IMR-90 (cell line): ENCODE results near the gene TYRP1. TPM values are rescaled to one million over a fixed set of nuclear protein-coding genes. Genes with fewer than 3 reads are reported as not detected.

Source experiments
- ATAC-seq: fragments of 200-7000 bp; cut with Tn5 transposase; 2 replicates; pipeline ENCODE4 v1.9.1; 2020; ENCODE audit warnings: low read depth, mild to moderate bottlenecking, moderate library complexity
- BruUV-seq: library from RNA; stranded (reverse); fragments of 400-500 nt; replicated peaks from 2 replicates; lab custom pipeline; 2021; lab: Mats Ljungman, UMichigan
- CTCF ChIA-PET: fragments of 300-600 bp; formaldehyde crosslinking; extraction: SDS; loops from one replicate; lab custom pipeline; 2021; ENCODE audit warnings: antibody characterized with exemption; lab: Yijun Ruan, JAX
- POLR2A ChIA-PET: fragments of 300-600 bp; sonication (Branson Sonifier 250); formaldehyde crosslinking; loops from one replicate; lab custom pipeline; 2022; ENCODE audit warnings: antibody characterized with exemption; ENCODE audit not compliant: unreplicated experiment; lab: Charles Lee
- DNase-seq: peaks from one replicate; pipeline ENCODE4 v3.0.0; 2013
- H2AFZ ChIP-seq: replicated peaks from 2 replicates; pipeline ENCODE3; 2013; ENCODE audit warnings: low read length, mild to moderate bottlenecking; ENCODE audit not compliant: poor library complexity
- H2AK5ac ChIP-seq: 2 replicates; pipeline ENCODE4 v1.6.1; 2013; ENCODE audit warnings: low read depth, low read length, inconsistent platforms
- H2AK9ac ChIP-seq: replicated peaks from 2 replicates; pipeline ENCODE3; 2013; ENCODE audit warnings: mild to moderate bottlenecking, low read depth, low read length, moderate library complexity; ENCODE audit not compliant: poor library complexity
- H2BK120ac ChIP-seq: 2 replicates; pipeline ENCODE4 v1.6.1; 2013; ENCODE audit warnings: low read depth, low read length, inconsistent platforms
- H2BK15ac ChIP-seq: 3 replicates; pipeline ENCODE4 v1.6.1; 2013; ENCODE audit warnings: low read depth, low read length, inconsistent platforms
- H2BK20ac ChIP-seq: 2 replicates; pipeline ENCODE4 v1.6.1; 2013; ENCODE audit warnings: low read depth, mild to moderate bottlenecking, inconsistent platforms, low read length, moderate library complexity
- H2BK5ac ChIP-seq: 2 replicates; pipeline ENCODE4 v1.6.1; 2013; ENCODE audit warnings: mild to moderate bottlenecking, low read depth, low read length, inconsistent platforms; ENCODE audit not compliant: poor library complexity, severe bottlenecking
- H3K14ac ChIP-seq: replicated peaks from 2 replicates; pipeline ENCODE4 v1.6.1; 2013; ENCODE audit warnings: low read depth, low read length, inconsistent platforms
- H3K18ac ChIP-seq: 2 replicates; pipeline ENCODE4 v1.6.1; 2013; ENCODE audit warnings: low read depth, low read length, control low read depth
- H3K23ac ChIP-seq: 2 replicates; pipeline ENCODE4 v1.6.1; 2013; ENCODE audit warnings: low read depth, low read length, inconsistent platforms
- H3K27ac ChIP-seq: 2 replicates; pipeline ENCODE4 v1.5.1; 2013; ENCODE audit warnings: mild to moderate bottlenecking, control low read depth, low read length; ENCODE audit not compliant: insufficient read depth
- H3K27me3 ChIP-seq: 2 replicates; pipeline ENCODE4 v1.6.1; 2013; ENCODE audit warnings: low read length; ENCODE audit not compliant: control insufficient read depth, insufficient read depth
- H3K36me3 ChIP-seq: 2 replicates; pipeline ENCODE4 v1.6.1; 2013; ENCODE audit warnings: low read length, mixed read lengths; ENCODE audit not compliant: control insufficient read depth, insufficient read depth
- H3K4ac ChIP-seq: 2 replicates; pipeline ENCODE4 v1.6.1; 2013; ENCODE audit warnings: low read depth, low read length, inconsistent platforms
- H3K4me1 ChIP-seq: 2 replicates; pipeline ENCODE4 v1.6.1; 2013; ENCODE audit warnings: low read length, mixed read lengths; ENCODE audit not compliant: control insufficient read depth, insufficient read depth
- H3K4me2 ChIP-seq: 2 replicates; pipeline ENCODE4 v1.6.1; 2013; ENCODE audit warnings: low read depth, mild to moderate bottlenecking, control low read depth, low read length, moderate library complexity
- H3K4me3 ChIP-seq: 2 replicates; pipeline ENCODE4 v1.5.1; 2013; ENCODE audit warnings: low read depth, mild to moderate bottlenecking, control low read depth, low read length, moderate library complexity; ENCODE audit not compliant: insufficient read depth
- H3K56ac ChIP-seq: 2 replicates; pipeline ENCODE4 v1.6.1; 2013; ENCODE audit warnings: low read length, inconsistent platforms; ENCODE audit not compliant: insufficient read depth; ENCODE audit errors: extremely low read depth
- H3K79me1 ChIP-seq, 2 experiments: 2 replicates each; pipeline ENCODE4 v1.6.1; 2013; ENCODE audit warnings: low read length in 2 of 2, inconsistent platforms in 1 of 2, low read depth in 1 of 2
- H3K9ac ChIP-seq: 2 replicates; pipeline ENCODE4 v1.6.1; 2013; ENCODE audit warnings: low read depth, low read length, control low read depth
- H3K9me1 ChIP-seq: 2 replicates; pipeline ENCODE4 v1.6.1; 2013; ENCODE audit warnings: low read length, inconsistent platforms; ENCODE audit not compliant: insufficient read depth
- H3K9me3 ChIP-seq: 2 replicates; pipeline ENCODE4 v1.6.1; 2013; ENCODE audit warnings: low read length; ENCODE audit not compliant: control insufficient read depth, insufficient read depth
- H4K20me1 ChIP-seq: 2 replicates; pipeline ENCODE4 v1.6.1; 2013; ENCODE audit warnings: low read length, inconsistent platforms; ENCODE audit not compliant: insufficient read depth
- H4K5ac ChIP-seq: 2 replicates; pipeline ENCODE4 v1.6.1; 2013; ENCODE audit warnings: mild to moderate bottlenecking, low read depth, low read length, control low read depth
- H4K8ac ChIP-seq, 2 experiments: 2 replicates each; pipeline ENCODE4 v1.6.1; 2013; ENCODE audit warnings: low read depth in 2 of 2, low read length in 2 of 2, control low read depth in 1 of 2, inconsistent platforms in 1 of 2
- H4K91ac ChIP-seq: 2 replicates; pipeline ENCODE4 v1.6.1; 2013; ENCODE audit warnings: low read depth, low read length, inconsistent platforms; ENCODE audit not compliant: insufficient read depth
- BHLHE40 ChIP-seq: fragments of 150-350 bp; IDR thresholded peaks from 2 replicates; pipeline ENCODE4 v1.6.1; 2016; ENCODE audit warnings: mild to moderate bottlenecking, low read depth, low read length
- CEBPB ChIP-seq: IDR thresholded peaks from 2 replicates; pipeline ENCODE4 v1.6.1; 2012; ENCODE audit warnings: low read depth, low read length, improper control_type of control experiment
- CHD1 ChIP-seq: IDR thresholded peaks from 2 replicates; pipeline ENCODE4 v1.6.1; 2012; ENCODE audit warnings: low read depth, low read length, improper control_type of control experiment
- CTCF ChIP-seq: conservative IDR thresholded peaks from 2 replicates; pipeline ENCODE4 v1.5.1; 2012; ENCODE audit warnings: mild to moderate bottlenecking, low read depth, low read length, improper control_type of control experiment
- FOS ChIP-seq: fragments of 150-350 bp; IDR thresholded peaks from 2 replicates; pipeline ENCODE4 v1.6.1; 2016; ENCODE audit warnings: low read depth, low read length
- MAFK ChIP-seq: IDR thresholded peaks from 2 replicates; pipeline ENCODE4 v1.6.1; 2012; ENCODE audit warnings: low read depth, low read length, improper control_type of control experiment
- MAZ ChIP-seq: IDR thresholded peaks from 2 replicates; pipeline ENCODE4 v1.6.1; 2012; ENCODE audit warnings: low read depth, mild to moderate bottlenecking, low read length, improper control_type of control experiment, moderate library complexity, borderline replicate concordance
- MXI1 ChIP-seq: IDR thresholded peaks from 2 replicates; pipeline ENCODE4 v1.6.1; 2012; ENCODE audit warnings: low read depth, mild to moderate bottlenecking, low read length, moderate library complexity, borderline replicate concordance
- NFE2L2 ChIP-seq: fragments of 150-350 bp; IDR thresholded peaks from 2 replicates; pipeline ENCODE4 v1.6.1; 2016; ENCODE audit warnings: low read depth, mild to moderate bottlenecking, low read length
- POLR2A ChIP-seq: IDR thresholded peaks from 2 replicates; pipeline ENCODE4 v1.6.1; 2012; ENCODE audit warnings: mild to moderate bottlenecking, low read depth, low read length
- RAD21 ChIP-seq: IDR thresholded peaks from 2 replicates; pipeline ENCODE4 v1.6.1; 2012; ENCODE audit warnings: low read length, improper control_type of control experiment
- RCOR1 ChIP-seq: IDR thresholded peaks from 2 replicates; pipeline ENCODE4 v1.6.1; 2012; ENCODE audit warnings: mild to moderate bottlenecking, low read length, improper control_type of control experiment; ENCODE audit not compliant: insufficient replicate concordance
- RFX5 ChIP-seq: IDR thresholded peaks from 2 replicates; pipeline ENCODE4 v1.8.0; 2012; ENCODE audit warnings: low read depth, mild to moderate bottlenecking, low read length, moderate library complexity
- SMC3 ChIP-seq: fragments of 150-350 bp; IDR thresholded peaks from 2 replicates; pipeline ENCODE4 v1.6.1; 2016; ENCODE audit warnings: low read depth, mild to moderate bottlenecking, antibody characterized with exemption, low read length, moderate library complexity
- USF2 ChIP-seq: fragments of 150-350 bp; IDR thresholded peaks from 2 replicates; pipeline ENCODE4 v1.6.1; 2017; ENCODE audit warnings: mild to moderate bottlenecking, antibody characterized with exemption, low read length, low read depth
- WGBS, 2 experiments: methylation state at CpG; one replicate each; pipeline versions ENCODE4 v1.1.5 to v1.1.7; 2013; ENCODE audit warnings: missing lambda C conversion rate in 2 of 2; ENCODE audit not compliant: insufficient read length in 1 of 2; ENCODE audit errors: extremely low coverage in 2 of 2; 5-methylcytosine and 5-hydroxymethylcytosine counted together
- dilution Hi-C: fragments of 300-500 bp; cut with HindIII; formaldehyde crosslinking; loops from one replicate; pipeline ENCODE4 v1.14.3; 2018; ENCODE audit warnings: low sequenced_read_pairs; ENCODE audit not compliant: unreplicated experiment
- in situ Hi-C: fragments of 300-500 bp; cut with MboI; formaldehyde crosslinking; loops from 3 replicates; pipeline ENCODE4 v1.14.3; 2019; ENCODE audit warnings: low sequenced_read_pairs, inconsistent platforms, mixed read lengths
- intact Hi-C: fragments of 100-400 bp; cut with micrococcal nuclease; formaldehyde crosslinking; loops from 2 replicates; pipeline ENCODE4 v1.10.0; 2022
- polyA plus RNA-seq, 3 experiments: library from polyadenylated mRNA; depleted of rRNA; stranded (reverse); fragments of >200 nt; gene quantifications; 2 replicates each; pipeline ENCODE4 v1.2.3, GENCODE V29; 2012; ENCODE audit warnings: low replicate concordance in 1 of 3
- total RNA-seq: library from RNA; depleted of rRNA; stranded (reverse); fragments of >200 nt; gene quantifications from 2 replicates; pipeline ENCODE4 v1.2.3, GENCODE V29; 2012
- TF ChIP-seq, protein P1 (sequence below): fragments of 150-350 bp; IDR thresholded peaks from 2 replicates; pipeline ENCODE4 v1.6.1; 2016; ENCODE audit warnings: low read depth, mild to moderate bottlenecking, low read length, moderate library complexity, borderline replicate concordance

Gene TYRP1
- total and polyA plus RNA-seq, 2 of the 4 experiments (the other 2 are of a cell fraction) = 0.60 to 0.90 TPM

DNA sequence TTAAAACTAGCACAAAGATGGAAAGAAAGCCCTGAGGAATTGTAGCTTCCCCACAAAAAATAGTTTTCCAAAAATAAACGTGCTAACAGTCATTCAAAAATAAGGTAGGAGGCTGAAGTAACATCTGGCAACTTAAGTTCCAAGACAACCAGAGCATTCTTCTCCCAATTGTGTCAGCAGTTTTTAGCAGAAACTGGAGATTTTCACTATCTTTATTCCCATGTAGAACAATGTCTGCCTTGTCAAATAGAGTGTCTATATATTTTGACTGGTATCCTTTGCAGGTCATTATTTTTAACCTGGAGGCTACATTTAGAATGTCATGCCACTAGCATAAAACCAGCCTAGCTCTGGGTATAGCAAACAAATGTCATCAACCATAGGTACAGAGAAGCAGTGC, 10.8 kb downstream of the TYRP1 start:
- BruUV-seq = no TSS peak
- no peak overlapping the region for H2BK5ac ChIP-seq
- no peak overlapping the region for H3K56ac ChIP-seq
- H3K27me3 ChIP-seq = no peaks in the 10 kb centered on the region
- H3K79me1 ChIP-seq = no peaks in the 10 kb centered on the region
- DNase-seq (peak; percentile 12), ATAC-seq (no peak)
- no CpG with 5 or more reads among the region's 1 CpG for WGBS, 2 experiments
- H3K18ac ChIP-seq = no peak overlapping the region
- H2AFZ ChIP-seq = no peak overlapping the region
- no peak overlapping the region for H2BK15ac ChIP-seq
- TF ChIP-seq, protein P1, sequence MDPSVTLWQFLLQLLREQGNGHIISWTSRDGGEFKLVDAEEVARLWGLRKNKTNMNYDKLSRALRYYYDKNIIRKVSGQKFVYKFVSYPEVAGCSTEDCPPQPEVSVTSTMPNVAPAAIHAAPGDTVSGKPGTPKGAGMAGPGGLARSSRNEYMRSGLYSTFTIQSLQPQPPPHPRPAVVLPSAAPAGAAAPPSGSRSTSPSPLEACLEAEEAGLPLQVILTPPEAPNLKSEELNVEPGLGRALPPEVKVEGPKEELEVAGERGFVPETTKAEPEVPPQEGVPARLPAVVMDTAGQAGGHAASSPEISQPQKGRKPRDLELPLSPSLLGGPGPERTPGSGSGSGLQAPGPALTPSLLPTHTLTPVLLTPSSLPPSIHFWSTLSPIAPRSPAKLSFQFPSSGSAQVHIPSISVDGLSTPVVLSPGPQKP = no peak
- TF ChIP-seq SMC3 = no peak
- no peak for TF ChIP-seq MAFK
- no peak for TF ChIP-seq MAZ
- no peak for TF ChIP-seq NFE2L2
- no peak for TF ChIP-seq BHLHE40
- TF ChIP-seq RFX5 = no peak
- TF ChIP-seq RCOR1 = no peak
- TF ChIP-seq POLR2A = no peak
- no peak for TF ChIP-seq MXI1
- no peak for TF ChIP-seq RAD21
- no peak for TF ChIP-seq CEBPB
- no peak for TF ChIP-seq USF2
- no peak for TF ChIP-seq FOS
- TF ChIP-seq CTCF = no peak
- TF ChIP-seq CHD1 = no peak
- H3K9me1 ChIP-seq = no peaks in the 10 kb centered on the region
- dilution Hi-C loops (no loop called here), in situ Hi-C loops (no loop called here), intact Hi-C loops (loop anchor here (5.0 kb wide), 2 partner anchors 383 to 1723 kb away; no protein-coding TSS in a partner anchor)
- H4K20me1 ChIP-seq = no peaks in the 10 kb centered on the region
- no peaks in the 10 kb centered on the region for H3K36me3 ChIP-seq
- no peak overlapping the region for H4K5ac ChIP-seq
- H3K14ac ChIP-seq = no peak overlapping the region
- no peak overlapping the region for H3K27ac ChIP-seq
- H4K8ac ChIP-seq = no peak overlapping the region
- no peaks in the 10 kb centered on the region for H3K9me3 ChIP-seq
- ChIA-PET CTCF (interaction anchor here (0.6 kb wide), 1 partner anchor 16 kb away, joined by 3 read pairs; no protein-coding TSS in a partner anchor), POLR2A (no interaction called here)
- no peak overlapping the region for H3K9ac ChIP-seq
- H2BK20ac ChIP-seq = no peak overlapping the region
- H2AK9ac ChIP-seq = no peak overlapping the region
- H3K4me3 ChIP-seq = no peak overlapping the region
- H4K91ac ChIP-seq = no peak overlapping the region
- no peak overlapping the region for H3K4ac ChIP-seq
- no peak overlapping the region for H3K4me2 ChIP-seq
- H3K4me1 ChIP-seq = no peaks in the 10 kb centered on the region
- no peak overlapping the region for H2AK5ac ChIP-seq
- H3K23ac ChIP-seq = no peak overlapping the region
- H2BK120ac ChIP-seq = no peak overlapping the region
